SW480 (cell line): ENCODE data around the gene GRID1.
"Not testable (repeated sequence)": the region's sequence is repeated elsewhere in the genome, so short reads cannot be mapped to it uniquely, and the experiment has no call there.

Source experiments
- DNase-seq: peaks from one replicate; pipeline ENCODE4 v3.0.0-alpha.2; 2016; ENCODE audit warnings: low spot score

Gene GRID1

DNA sequence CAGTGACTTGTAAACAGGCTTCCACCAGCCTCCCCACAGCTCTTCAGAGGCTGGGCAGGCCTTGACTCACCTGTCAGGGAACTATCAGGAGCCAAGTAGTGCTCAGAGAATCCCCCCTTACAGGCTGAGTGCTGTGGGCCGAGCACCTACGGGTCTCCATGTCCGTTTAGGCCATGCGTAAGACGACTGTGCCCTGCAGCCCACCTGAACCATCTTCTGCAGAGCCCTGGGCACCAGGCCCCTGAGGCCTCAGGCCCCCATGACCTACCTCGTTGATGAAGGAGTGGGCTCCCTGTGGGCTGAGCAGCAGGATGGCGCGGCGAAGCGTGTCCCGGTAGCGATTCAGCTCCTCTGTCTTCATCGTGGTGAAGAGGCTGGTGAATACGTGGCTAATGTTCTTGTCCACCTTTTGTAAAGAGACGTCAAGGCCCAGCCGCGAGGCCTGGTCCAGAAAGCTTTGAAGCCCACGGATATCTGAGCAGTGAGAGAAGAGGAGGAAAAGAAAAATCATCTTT lies 228.0 kb downstream of the GRID1 start:
- DNase-seq = no peak

DNA sequence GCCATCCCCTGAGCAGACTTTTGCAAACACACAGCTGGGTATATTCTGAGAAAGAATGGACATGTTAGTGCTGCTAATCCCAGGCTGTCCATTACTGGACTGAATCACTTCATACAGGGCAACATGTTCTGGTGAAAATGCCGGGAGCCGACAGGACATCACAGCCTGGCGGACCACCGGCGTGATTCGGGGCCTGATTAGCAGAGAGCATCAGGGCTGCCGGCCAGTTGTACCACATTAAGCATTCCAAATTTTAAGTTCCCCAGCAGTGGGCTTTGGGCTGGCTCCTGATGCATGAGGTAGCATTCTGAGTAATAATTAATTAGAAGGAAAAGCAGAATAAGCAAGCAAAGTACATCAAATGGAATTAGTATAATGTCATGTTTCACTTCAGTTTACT lies 229.0 kb downstream of the GRID1 start:
- no peak for DNase-seq

- DNase-seq = no peak
These were observed 229.7 kb downstream of the GRID1 start for GRCh38 chr10:86136934-86137333.

GRCh38 chr10:86135191-86135590 lies 231.4 kb downstream of the GRID1 start:
- DNase-seq = no peak

DNA sequence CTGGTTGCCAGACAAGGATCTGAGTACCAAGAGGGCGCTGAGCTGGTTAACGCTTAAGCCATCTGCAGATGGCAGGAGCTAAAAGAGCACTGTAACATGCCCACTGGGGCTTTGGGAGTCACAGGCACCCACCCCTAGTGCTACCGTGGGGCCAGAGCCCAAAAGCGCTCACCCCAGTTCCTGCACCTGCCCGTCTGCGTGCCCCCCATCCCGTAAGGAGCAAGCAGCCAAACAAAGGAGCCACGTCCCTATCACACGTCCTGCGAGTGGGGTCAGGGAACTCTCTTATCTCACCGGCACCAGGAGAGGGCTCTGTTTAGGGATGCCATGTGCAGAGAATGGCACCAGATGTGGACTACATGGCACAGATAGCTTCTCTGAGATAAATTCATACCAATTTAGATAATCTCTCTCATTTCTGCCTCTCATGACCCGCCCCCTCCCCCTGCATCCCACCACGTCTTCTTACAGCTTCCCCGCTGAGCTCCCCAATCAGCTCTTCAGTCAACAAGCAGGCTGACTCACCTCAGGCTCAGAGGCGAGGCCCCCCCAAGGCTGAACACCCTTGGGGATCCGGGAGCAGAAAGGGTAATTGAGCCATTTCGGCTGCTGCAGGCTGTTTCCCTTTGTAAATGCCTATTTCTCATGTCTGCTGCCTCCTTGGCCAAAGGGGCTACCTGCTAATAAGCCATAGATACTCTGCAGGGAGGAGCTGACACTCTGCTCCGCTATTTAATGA lies 235.7 kb downstream of the GRID1 start:
- no peak for DNase-seq

- no peak for DNase-seq
These were observed 236.6 kb downstream of the GRID1 start for GRCh38 chr10:86130041-86130440.

GRCh38 chr10:86128360-86128759 lies 238.2 kb downstream of the GRID1 start:
- DNase-seq = no peak

GRCh38 chr10:86127274-86127819 lies 239.2 kb downstream of the GRID1 start:
- no peak for DNase-seq

GRCh38 chr10:86124734-86125133 lies 241.9 kb downstream of the GRID1 start:
- no peak for DNase-seq

DNA sequence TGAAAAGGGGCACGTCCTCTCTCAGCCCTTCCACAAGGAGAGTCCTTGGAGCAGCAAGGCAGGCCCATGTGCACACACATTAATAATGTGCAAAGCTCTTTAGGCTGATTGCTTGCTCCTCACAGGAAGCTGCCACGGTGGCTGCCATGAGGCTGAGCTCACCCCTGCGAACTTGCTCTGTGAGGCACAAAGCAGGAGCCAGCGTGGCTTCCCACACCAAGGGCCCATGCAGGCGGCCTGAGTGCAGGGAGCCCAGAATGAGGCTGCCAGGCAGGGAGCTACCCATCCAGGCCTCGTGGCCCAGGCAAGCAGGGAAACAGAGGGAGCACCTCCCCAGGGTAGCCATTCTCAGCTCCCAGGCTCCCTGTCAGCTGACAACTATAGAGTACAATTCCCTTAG lies 242.9 kb downstream of the GRID1 start:
- DNase-seq = no peak

- no peak for DNase-seq
These were observed 243.3 kb downstream of the GRID1 start for GRCh38 chr10:86123304-86123703.

DNA sequence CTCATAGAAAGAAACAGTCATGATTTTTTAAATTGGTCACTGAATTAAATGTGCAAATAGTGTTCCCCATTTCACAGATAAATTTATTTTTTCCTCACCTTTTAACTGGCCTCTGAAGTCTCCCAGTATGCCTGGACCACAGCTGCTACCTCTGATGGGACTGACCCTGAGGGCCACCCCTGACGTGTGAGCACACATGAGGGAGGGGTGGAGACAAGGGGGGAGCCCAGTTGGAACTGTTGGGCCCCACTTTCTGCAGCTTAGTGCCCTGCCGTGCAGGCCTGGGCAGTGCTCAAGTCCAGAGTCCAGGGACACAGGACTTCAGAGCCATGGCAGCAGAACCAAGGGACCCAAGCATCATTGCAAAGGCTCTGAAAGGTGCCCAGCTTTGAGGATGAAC lies 243.9 kb downstream of the GRID1 start:
- DNase-seq = no peak

- DNase-seq = no peak
These were observed 245.4 kb downstream of the GRID1 start for GRCh38 chr10:86121200-86121599.

GRCh38 chr10:86117051-86117450 lies 249.5 kb downstream of the GRID1 start:
- no peak for DNase-seq

GRCh38 chr10:86113983-86114382 lies 252.6 kb downstream of the GRID1 start:
- no peak for DNase-seq

DNA sequence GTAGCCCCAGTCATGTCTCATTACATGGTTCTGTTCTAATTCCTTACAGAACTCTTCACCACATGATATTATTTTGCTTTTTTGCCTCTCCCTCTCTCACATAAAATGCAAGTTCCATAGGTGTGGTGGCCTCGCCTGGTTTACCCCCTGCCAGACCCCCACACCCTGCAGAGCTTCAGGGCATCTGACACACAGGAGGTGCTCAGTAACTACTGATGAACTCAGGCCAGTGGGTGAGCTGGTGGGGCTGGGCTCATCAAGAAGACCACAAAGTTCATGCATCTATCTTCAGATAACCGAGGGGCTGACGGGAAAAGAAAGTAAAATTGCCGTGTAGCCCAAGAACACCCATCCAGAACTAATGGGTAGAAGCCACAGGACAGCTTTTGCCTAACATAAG lies 253.1 kb downstream of the GRID1 start:
- no peak for DNase-seq

- no peak for DNase-seq
These were observed 253.6 kb downstream of the GRID1 start for GRCh38 chr10:86113044-86113443.

GRCh38 chr10:86111902-86112545 lies 254.6 kb downstream of the GRID1 start:
- DNase-seq = no peak

- no peak for DNase-seq
These were observed 256.3 kb downstream of the GRID1 start for GRCh38 chr10:86110156-86110786.

DNA sequence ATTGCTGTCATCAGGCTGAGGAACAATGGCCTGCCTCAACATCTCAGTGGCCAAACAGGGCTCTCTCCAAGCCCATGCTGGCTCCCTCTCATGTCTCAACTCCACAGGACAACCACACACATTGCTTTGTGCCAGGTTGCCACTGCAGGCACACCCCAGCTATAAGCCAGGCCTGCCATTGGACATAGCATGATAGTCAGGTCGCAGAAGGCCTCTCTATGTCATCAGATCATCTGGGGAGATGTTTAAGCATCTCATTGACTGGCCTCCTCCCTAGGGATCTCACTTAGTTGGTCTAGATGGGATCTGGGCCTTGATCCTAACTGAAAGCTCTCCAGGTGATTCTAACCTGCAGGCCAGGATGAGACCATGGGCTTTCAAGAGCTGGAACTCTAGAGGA lies 257.2 kb downstream of the GRID1 start:
- DNase-seq = no peak

DNA sequence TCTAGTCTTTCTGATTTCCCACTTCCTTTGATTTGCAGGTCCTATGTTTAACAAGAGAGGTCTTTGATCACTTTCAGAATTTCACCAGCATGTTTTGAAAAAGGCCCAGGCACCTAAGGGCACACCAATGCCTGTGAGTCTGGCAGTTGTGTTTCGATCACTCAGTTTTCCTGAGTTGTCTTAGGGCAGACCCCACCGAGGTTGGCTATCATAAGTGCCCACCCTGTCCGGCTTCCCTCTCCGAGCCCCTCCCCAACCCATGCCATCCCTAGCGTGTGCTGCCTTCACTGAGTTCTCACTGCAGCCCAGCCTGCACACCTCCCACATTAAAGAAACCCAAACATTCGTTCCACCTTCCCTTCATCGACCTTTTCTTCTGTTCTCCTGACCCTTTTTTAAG lies 257.9 kb downstream of the GRID1 start:
- no peak for DNase-seq

- not testable (repeated sequence) for DNase-seq
These were observed 258.8 kb downstream of the GRID1 start for GRCh38 chr10:86107611-86108310.
